ENCODE results near the gene CNDP2.

- TF ChIP-seq, protein P1, sequence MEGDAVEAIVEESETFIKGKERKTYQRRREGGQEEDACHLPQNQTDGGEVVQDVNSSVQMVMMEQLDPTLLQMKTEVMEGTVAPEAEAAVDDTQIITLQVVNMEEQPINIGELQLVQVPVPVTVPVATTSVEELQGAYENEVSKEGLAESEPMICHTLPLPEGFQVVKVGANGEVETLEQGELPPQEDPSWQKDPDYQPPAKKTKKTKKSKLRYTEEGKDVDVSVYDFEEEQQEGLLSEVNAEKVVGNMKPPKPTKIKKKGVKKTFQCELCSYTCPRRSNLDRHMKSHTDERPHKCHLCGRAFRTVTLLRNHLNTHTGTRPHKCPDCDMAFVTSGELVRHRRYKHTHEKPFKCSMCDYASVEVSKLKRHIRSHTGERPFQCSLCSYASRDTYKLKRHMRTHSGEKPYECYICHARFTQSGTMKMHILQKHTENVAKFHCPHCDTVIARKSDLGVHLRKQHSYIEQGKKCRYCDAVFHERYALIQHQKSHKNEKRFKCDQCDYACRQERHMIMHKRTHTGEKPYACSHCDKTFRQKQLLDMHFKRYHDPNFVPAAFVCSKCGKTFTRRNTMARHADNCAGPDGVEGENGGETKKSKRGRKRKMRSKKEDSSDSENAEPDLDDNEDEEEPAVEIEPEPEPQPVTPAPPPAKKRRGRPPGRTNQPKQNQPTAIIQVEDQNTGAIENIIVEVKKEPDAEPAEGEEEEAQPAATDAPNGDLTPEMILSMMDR (IDR thresholded peaks at IDR 0.05): no peak
- TF ChIP-seq EZH2 (IDR thresholded peaks at IDR 0.05; ENCODE audit: borderline replicate concordance, insufficient read depth, low read depth, low read length, poor library complexity, severe bottlenecking): no peak
Measured at GRCh38 chr18:74528913-74529312, 32.8 kb downstream of the CNDP2 start.

Measured in B cell (primary cell).